Activated T-helper 2 cell treated with anti-CD3 and anti-CD28 coated beads, Interferon-gamma antibody, Interleukin-2, Interleukin-4, amounts not matched to agents 10 μg/mL and 5 μg/mL and 100 μg/mL, durations not matched to agents 14 hours and 24 hours and 36 hours (primary cell): ENCODE results near the gene CEACAM3. TPM values are rescaled to one million over a fixed set of nuclear protein-coding genes. Genes with fewer than 3 reads are reported as not detected.

Source experiments
- DNase-seq: peaks from one replicate; pipeline ENCODE4 v3.0.0; 2021; ENCODE audit warnings: low spot score
- H3K27ac Mint-ChIP-seq: one replicate; pipeline ENCODE4 v1.8.0; 2021; ENCODE audit warnings: mixed read lengths
- H3K27me3 Mint-ChIP-seq: one replicate; pipeline ENCODE4 v1.8.0; 2021; ENCODE audit warnings: low read depth, mixed read lengths
- H3K36me3 Mint-ChIP-seq: one replicate; pipeline ENCODE4 v1.8.0; 2021; ENCODE audit warnings: low read depth, mixed read lengths
- H3K4me1 Mint-ChIP-seq: one replicate; pipeline ENCODE4 v1.8.0; 2021; ENCODE audit warnings: low read depth, mixed read lengths
- H3K4me3 Mint-ChIP-seq: one replicate; pipeline ENCODE4 v1.8.0; 2021; ENCODE audit warnings: low read depth, mild to moderate bottlenecking, moderate library complexity, mixed read lengths
- H3K9me3 Mint-ChIP-seq: one replicate; pipeline ENCODE4 v1.8.0; 2021; ENCODE audit warnings: mixed read lengths
- intact Hi-C: fragments of 100-400 bp; cut with micrococcal nuclease; formaldehyde crosslinking; loops from one replicate; pipeline ENCODE4 v1.15.1; 2023
- total RNA-seq: library from RNA; stranded (reverse); gene quantifications from 2 replicates; pipeline ENCODE4 v1.2.3, GENCODE V29; 2022

CEACAM3 gene
- total RNA-seq, 1 donor from 2014 or later: not detected

GRCh38 chr19:41821003-41821735, 24.8 kb downstream of the CEACAM3 start:
- H3K27me3 Mint-ChIP-seq: peaks cover 20% of the 10 kb centered on the region
- intact Hi-C loops: loop anchor here (1.0 kb wide), 1 partner anchor 28 kb away; no protein-coding TSS in a partner anchor
- DNase-seq: peak; percentile 30
- H3K4me3 Mint-ChIP-seq: no peak overlapping the region
- no peaks in the 10 kb centered on the region for H3K9me3 Mint-ChIP-seq
- no peaks in the 10 kb centered on the region for H3K36me3 Mint-ChIP-seq
- no peak overlapping the region for H3K27ac Mint-ChIP-seq
- H3K4me1 Mint-ChIP-seq: no peaks in the 10 kb centered on the region

GRCh38 chr19:41837981-41838708, 41.8 kb downstream of the CEACAM3 start:
- Mint-ChIP-seq H3K4me1 (no peaks in the 10 kb centered on the region), H3K9me3 (no peaks in the 10 kb centered on the region), H3K27ac (no peak overlapping the region), H3K27me3 (peaks cover 17% of the 10 kb centered on the region), H3K4me3 (no peak overlapping the region), H3K36me3 (no peaks in the 10 kb centered on the region)
- intact Hi-C loops: no loop called here
- no peak for DNase-seq

- Mint-ChIP-seq H3K27ac (no peak overlapping the region), H3K4me1 (no peaks in the 10 kb centered on the region), H3K36me3 (no peaks in the 10 kb centered on the region), H3K4me3 (no peak overlapping the region), H3K27me3 (peaks cover 19% of the 10 kb centered on the region), H3K9me3 (no peaks in the 10 kb centered on the region)
- DNase-seq: no peak
- intact Hi-C loops: no loop called here
Measured at GRCh38 chr19:41839211-41839610, 42.8 kb downstream of the CEACAM3 start.

GRCh38 chr19:41843371-41843770, 47.0 kb downstream of the CEACAM3 start:
- Mint-ChIP-seq H3K4me1 (no peaks in the 10 kb centered on the region), H3K27ac (no peak overlapping the region), H3K4me3 (no peak overlapping the region), H3K36me3 (no peaks in the 10 kb centered on the region), H3K27me3 (peaks cover 10% of the 10 kb centered on the region), H3K9me3 (no peaks in the 10 kb centered on the region)
- DNase-seq: no peak
- intact Hi-C loops: no loop called here

- Mint-ChIP-seq H3K9me3 (no peaks in the 10 kb centered on the region), H3K36me3 (no peaks in the 10 kb centered on the region), H3K27ac (no peak within 1 kb of the TSS), H3K4me3 (no peak within 1 kb of the TSS), H3K4me1 (no peaks in the 10 kb centered on the region), H3K27me3 (peaks cover 3% of the 10 kb centered on the region)
- no peak for DNase-seq
- intact Hi-C loops: no loop called here
Measured at GRCh38 chr19:41844601-41845000, 48.2 kb downstream of the CEACAM3 start, which contains the start of gene LYPD4. Gene LYPD4, minus strand, starts transcription at chr19:41844683. Its CDS starts 5,398 bp downstream, at chr19:41839285.

GRCh38 chr19:41845001-41845050, 48.4 kb downstream of the CEACAM3 start, which contains the start of gene DMRTC2:
Gene DMRTC2, plus strand, starts transcription at chr19:41845042. Its CDS starts 2,387 bp downstream, at chr19:41847429.
- intact Hi-C loops: no loop called here
- Mint-ChIP-seq H3K27me3 (peaks cover 3% of the 10 kb centered on the region), H3K9me3 (no peaks in the 10 kb centered on the region)

GRCh38 chr19:41845051-41845590, 48.7 kb downstream of the CEACAM3 start:
- Mint-ChIP-seq H3K4me3 (no peak overlapping the region), H3K27ac (no peak overlapping the region), H3K27me3 (peaks cover 3% of the 10 kb centered on the region), H3K36me3 (no peaks in the 10 kb centered on the region), H3K4me1 (no peaks in the 10 kb centered on the region), H3K9me3 (no peaks in the 10 kb centered on the region)
- intact Hi-C loops: no loop called here
- no peak for DNase-seq

More at GRCh38 chr19:41845001-41845050, 48.4 kb downstream of the CEACAM3 start, which contains the start of gene DMRTC2:
- Mint-ChIP-seq H3K36me3 (no peaks in the 10 kb centered on the region), H3K4me3 (no peak within 1 kb of the TSS), H3K27ac (no peak within 1 kb of the TSS), H3K4me1 (no peaks in the 10 kb centered on the region)
- DNase-seq: no peak

- H3K4me1 Mint-ChIP-seq: no peaks in the 10 kb centered on the region
- intact Hi-C loops: no loop called here
- H3K4me3 Mint-ChIP-seq: no peak overlapping the region
- no peak for DNase-seq
- H3K9me3 Mint-ChIP-seq: no peaks in the 10 kb centered on the region
- peaks cover 13% of the 10 kb centered on the region for H3K27me3 Mint-ChIP-seq
- no peak overlapping the region for H3K27ac Mint-ChIP-seq
- H3K36me3 Mint-ChIP-seq: no peaks in the 10 kb centered on the region
Measured at GRCh38 chr19:41847351-41848105, 51.1 kb downstream of the CEACAM3 start.

- Mint-ChIP-seq H3K4me3 (no peak overlapping the region), H3K27ac (no peak overlapping the region)
Measured at GRCh38 chr19:41848666-41849065, 52.3 kb downstream of the CEACAM3 start.

GRCh38 chr19:41849067-41849466, 52.7 kb downstream of the CEACAM3 start:
- no peak overlapping the region for H3K27ac Mint-ChIP-seq
- peaks cover 19% of the 10 kb centered on the region for H3K27me3 Mint-ChIP-seq
- H3K4me3 Mint-ChIP-seq: no peak overlapping the region
- H3K4me1 Mint-ChIP-seq: no peaks in the 10 kb centered on the region
- intact Hi-C loops: no loop called here
- DNase-seq: no peak
- H3K36me3 Mint-ChIP-seq: no peaks in the 10 kb centered on the region
- H3K9me3 Mint-ChIP-seq: no peaks in the 10 kb centered on the region

More at GRCh38 chr19:41848666-41849065, 52.3 kb downstream of the CEACAM3 start:
- no peaks in the 10 kb centered on the region for H3K9me3 Mint-ChIP-seq
- H3K36me3 Mint-ChIP-seq: no peaks in the 10 kb centered on the region
- no peak for DNase-seq
- H3K4me1 Mint-ChIP-seq: no peaks in the 10 kb centered on the region
- peaks cover 18% of the 10 kb centered on the region for H3K27me3 Mint-ChIP-seq
- intact Hi-C loops: no loop called here

GRCh38 chr19:41850381-41850780, 54.0 kb downstream of the CEACAM3 start:
- Mint-ChIP-seq H3K36me3 (no peaks in the 10 kb centered on the region), H3K9me3 (no peaks in the 10 kb centered on the region), H3K27me3 (peaks cover 29% of the 10 kb centered on the region), H3K27ac (no peak overlapping the region), H3K4me3 (no peak overlapping the region), H3K4me1 (no peaks in the 10 kb centered on the region)
- no peak for DNase-seq
- intact Hi-C loops: no loop called here

GRCh38 chr19:41851456-41851855, 55.1 kb downstream of the CEACAM3 start:
- no peak overlapping the region for H3K4me3 Mint-ChIP-seq

GRCh38 chr19:41853344-41853743, 57.0 kb downstream of the CEACAM3 start:
- intact Hi-C loops: no loop called here
- no peaks in the 10 kb centered on the region for H3K9me3 Mint-ChIP-seq
- H3K27ac Mint-ChIP-seq: no peak overlapping the region
- DNase-seq: no peak
- no peak overlapping the region for H3K4me3 Mint-ChIP-seq
- peaks cover 29% of the 10 kb centered on the region for H3K27me3 Mint-ChIP-seq
- H3K4me1 Mint-ChIP-seq: no peaks in the 10 kb centered on the region
- H3K36me3 Mint-ChIP-seq: no peaks in the 10 kb centered on the region

More at GRCh38 chr19:41851456-41851855, 55.1 kb downstream of the CEACAM3 start:
- Mint-ChIP-seq H3K36me3 (no peaks in the 10 kb centered on the region), H3K27me3 (peaks cover 29% of the 10 kb centered on the region), H3K27ac (no peak overlapping the region), H3K4me1 (no peaks in the 10 kb centered on the region), H3K9me3 (no peaks in the 10 kb centered on the region)
- intact Hi-C loops: no loop called here
- DNase-seq: no peak
